A549 (cell line): ENCODE measurements around the gene CLCNKA. TPM values are rescaled to one million over a fixed set of nuclear protein-coding genes. Genes with fewer than 3 reads are reported as not detected.

Source experiments
- ATAC-seq, 2 experiments: fragments of 200-7000 bp in 1 of 2; fragments of >200 bp in 1 of 2; cut with Nextera tagmentation in 1 of 2; cut with Tn5 transposase in 1 of 2; 3 replicates each; pipeline versions ENCODE4 v1.8.0 to v1.9.1; 2018 to 2020; ENCODE audit warnings: mild to moderate bottlenecking in 1 of 2, moderate library complexity in 1 of 2
- CTCF ChIA-PET: fragments of 300-600 bp; sonication (Branson Sonifier 250); formaldehyde crosslinking; extraction: SDS; loops from one replicate; lab custom pipeline; 2021; ENCODE audit warnings: antibody characterized with exemption, inconsistent platforms; lab: Yijun Ruan, JAX
- POLR2A ChIA-PET: fragments of 350-600 bp; formaldehyde crosslinking; extraction: SDS; loops from one replicate; lab custom pipeline; 2021; ENCODE audit warnings: antibody characterized with exemption, inconsistent platforms; lab: Yijun Ruan, JAX
- DNase-seq, 2 experiments: peaks; one replicate each; pipeline versions ENCODE4 v3.0.0 to v3.0.0-alpha.2; 2011 to 2016; ENCODE audit warnings: low read depth in 1 of 2, low spot score in 1 of 2
- FAIRE-seq: peaks from 2 replicates; lab custom pipeline; 2011; peaks lifted over from hg19 to GRCh38; lab: Jason Lieb, UNC
- H3K27ac ChIP-seq, 2 experiments: fragments of >200 bp; sonication (Bioruptor Twin); formaldehyde crosslinking; 3 replicates each; pipeline ENCODE4 v1.5.1; 2016 to 2017
- H3K4me1 ChIP-seq: fragments of >200 bp; sonication (Bioruptor Twin); formaldehyde crosslinking; 3 replicates; pipeline ENCODE4 v1.6.1; 2016
- H3K4me2 ChIP-seq: fragments of >200 bp; sonication (Bioruptor Twin); formaldehyde crosslinking; 3 replicates; pipeline ENCODE4 v1.6.1; 2016
- H3K4me3 ChIP-seq: fragments of >200 bp; sonication (Bioruptor Twin); formaldehyde crosslinking; 3 replicates; pipeline ENCODE4 v1.5.1; 2016
- H3K9me3 ChIP-seq: fragments of >200 bp; sonication (Bioruptor Twin); formaldehyde crosslinking; 3 replicates; pipeline ENCODE4 v1.6.1; 2016
- ATOH8 ChIP-seq: fragments of 250-450 bp; sonication (Bioruptor Pico); IDR thresholded peaks from 2 replicates; pipeline ENCODE4 v1.5.0; 2020; ENCODE audit warnings: low read depth, mild to moderate bottlenecking, moderate library complexity
- CEBPB ChIP-seq, 2 experiments: fragments of >200 bp in 1 of 2; sonication (Bioruptor Twin) in 1 of 2; formaldehyde crosslinking in 1 of 2; IDR thresholded peaks; 2 replicates each; pipeline ENCODE4 v1.6.1; 2012 to 2016
- GATA3 ChIP-seq: IDR thresholded peaks from 2 replicates; pipeline ENCODE4 v1.6.1; 2012; ENCODE audit warnings: borderline replicate concordance
- HEYL ChIP-seq: fragments of 250-450 bp; sonication (Bioruptor Pico); IDR thresholded peaks from 2 replicates; pipeline ENCODE4 v1.8.0; 2021; ENCODE audit warnings: mild to moderate bottlenecking, moderate library complexity
- HOXB13 ChIP-seq: fragments of 250-450 bp; sonication (Bioruptor Pico); IDR thresholded peaks from 2 replicates; pipeline ENCODE4 v1.5.0; 2020; ENCODE audit warnings: low read depth, mild to moderate bottlenecking, moderate library complexity
- JUN ChIP-seq, 2 experiments: fragments of >200 bp; sonication (Bioruptor Twin); formaldehyde crosslinking; IDR thresholded peaks; 2 replicates in 1 of 2; 3 replicates in 1 of 2; pipeline ENCODE4 v1.6.1; 2016 to 2017
- KDM1A ChIP-seq: fragments of 200-600 bp; sonication (generic); IDR thresholded peaks from 2 replicates; pipeline ENCODE4 v1.6.1; 2016; ENCODE audit warnings: low read depth, mild to moderate bottlenecking
- MAZ ChIP-seq: fragments of 150-350 bp; IDR thresholded peaks from 2 replicates; pipeline ENCODE4 v1.6.1; 2014; ENCODE audit warnings: antibody characterized with exemption, low read depth, low read length, borderline replicate concordance
- NFE2L2 ChIP-seq: fragments of 150-350 bp; conservative IDR thresholded peaks from 2 replicates; pipeline ENCODE4 v1.6.1; 2014; ENCODE audit warnings: low read length
- POLR2A ChIP-seq: IDR thresholded peaks from 2 replicates; pipeline ENCODE4 v1.6.1; 2012; ENCODE audit warnings: mild to moderate bottlenecking, low read length
- RAD21 ChIP-seq, 2 experiments: fragments of >200 bp in 1 of 2; sonication (Bioruptor Twin) in 1 of 2; formaldehyde crosslinking in 1 of 2; IDR thresholded peaks in 1 of 2; conservative IDR thresholded peaks in 1 of 2; 2 replicates in 1 of 2; 3 replicates in 1 of 2; pipeline ENCODE4 v1.6.1; 2012 to 2018; ENCODE audit warnings: inconsistent platforms in 1 of 2
- TP53 ChIP-seq: fragments of 250-450 bp; sonication (Bioruptor Pico); IDR thresholded peaks from 2 replicates; pipeline ENCODE4 v1.5.0; 2021; ENCODE audit warnings: mild to moderate bottlenecking, moderate library complexity
- ZFP36 ChIP-seq: fragments of 450-650 bp; IDR thresholded peaks from 2 replicates; pipeline ENCODE4 v1.6.1; 2014; ENCODE audit warnings: borderline replicate concordance; ENCODE audit not compliant: partially characterized antibody
- ZNF302 ChIP-seq: fragments of 250-450 bp; sonication (Bioruptor Pico); IDR thresholded peaks from 2 replicates; pipeline ENCODE4 v1.9.0; 2021; ENCODE audit warnings: inconsistent platforms, mild to moderate bottlenecking, moderate library complexity
- WGBS: methylation state at CpG from one replicate; pipeline ENCODE4 v1.1.6; 2017; ENCODE audit errors: missing lambda C conversion rate; 5-methylcytosine and 5-hydroxymethylcytosine counted together
- polyA plus RNA-seq, 4 experiments: library from polyadenylated mRNA; depleted of rRNA in 3 of 4; stranded (reverse); fragments of >200 nt; fragmentation: RNase III in 1 of 4; extraction: RNeasy Plus Mini Kit Qiagen cat#74134 plus additional on column Dnase treatment in 1 of 4; gene quantifications; 2 replicates in 3 of 4; 3 replicates in 1 of 4; pipeline ENCODE4 v1.2.3, GENCODE V29; 2011 to 2017
- TF ChIP-seq, protein P1 (sequence below): fragments of 250-450 bp; sonication (Bioruptor Pico); IDR thresholded peaks from 2 replicates; pipeline ENCODE4 v1.5.0; 2021; ENCODE audit warnings: mild to moderate bottlenecking, moderate library complexity, borderline replicate concordance
- TF ChIP-seq, protein P2 (sequence below): IDR thresholded peaks from 2 replicates; pipeline ENCODE4 v1.6.1; 2012; ENCODE audit warnings: low read depth, borderline replicate concordance
- TF ChIP-seq, protein P3 (sequence below): fragments of 200-600 bp; sonication (generic); IDR thresholded peaks from 2 replicates; pipeline ENCODE4 v1.6.1; 2016; ENCODE audit warnings: antibody characterized with exemption, mild to moderate bottlenecking, moderate library complexity
- TF ChIP-seq, protein P4 (sequence below): IDR thresholded peaks from 2 replicates; pipeline ENCODE4 v1.6.1; 2012

The CLCNKA gene
- polyA plus RNA-seq, 2 of the 4 experiments (the other 2 are of a cell fraction): 0.06 TPM; not detected in 1

- TF ChIP-seq ATOH8: no peak
- TF ChIP-seq, protein P1, sequence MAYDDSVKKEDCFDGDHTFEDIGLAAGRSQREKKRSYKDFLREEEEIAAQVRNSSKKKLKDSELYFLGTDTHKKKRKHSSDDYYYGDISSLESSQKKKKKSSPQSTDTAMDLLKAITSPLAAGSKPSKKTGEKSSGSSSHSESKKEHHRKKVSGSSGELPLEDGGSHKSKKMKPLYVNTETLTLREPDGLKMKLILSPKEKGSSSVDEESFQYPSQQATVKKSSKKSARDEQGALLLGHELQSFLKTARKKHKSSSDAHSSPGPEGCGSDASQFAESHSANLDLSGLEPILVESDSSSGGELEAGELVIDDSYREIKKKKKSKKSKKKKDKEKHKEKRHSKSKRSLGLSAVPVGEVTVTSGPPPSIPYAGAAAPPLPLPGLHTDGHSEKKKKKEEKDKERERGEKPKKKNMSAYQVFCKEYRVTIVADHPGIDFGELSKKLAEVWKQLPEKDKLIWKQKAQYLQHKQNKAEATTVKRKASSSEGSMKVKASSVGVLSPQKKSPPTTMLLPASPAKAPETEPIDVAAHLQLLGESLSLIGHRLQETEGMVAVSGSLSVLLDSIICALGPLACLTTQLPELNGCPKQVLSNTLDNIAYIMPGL (CRISPR knock-in tag): no peak
- TF ChIP-seq ZNF302 (CRISPR knock-in tag): no peak
- TF ChIP-seq, all 56 proteins: peak for 0
- H3K27ac ChIP-seq: no peak overlapping the region
- no peak overlapping the region for H3K4me3 ChIP-seq
- H3K4me1 ChIP-seq: peaks cover 50% of the 10 kb centered on the region
- no peaks in the 10 kb centered on the region for H3K9me3 ChIP-seq
- H3K4me2 ChIP-seq: no peak overlapping the region
- ATAC-seq: no peak
- CTCF ChIA-PET: interaction anchor here (0.6 to 2.4 kb wide), 10 partner anchors 8 to 255 kb away, joined by 3 to 9 read pairs (median 3); no protein-coding TSS in a partner anchor
- FAIRE-seq: no peak
- POLR2A ChIA-PET: no interaction called here
- no peak for DNase-seq
- WGBS: 84% methylated on average over 6 of the region's 9 CpGs
These were observed 49.0 kb downstream of the CLCNKA start for GRCh38 chr1:16070640-16071355.

DNA sequence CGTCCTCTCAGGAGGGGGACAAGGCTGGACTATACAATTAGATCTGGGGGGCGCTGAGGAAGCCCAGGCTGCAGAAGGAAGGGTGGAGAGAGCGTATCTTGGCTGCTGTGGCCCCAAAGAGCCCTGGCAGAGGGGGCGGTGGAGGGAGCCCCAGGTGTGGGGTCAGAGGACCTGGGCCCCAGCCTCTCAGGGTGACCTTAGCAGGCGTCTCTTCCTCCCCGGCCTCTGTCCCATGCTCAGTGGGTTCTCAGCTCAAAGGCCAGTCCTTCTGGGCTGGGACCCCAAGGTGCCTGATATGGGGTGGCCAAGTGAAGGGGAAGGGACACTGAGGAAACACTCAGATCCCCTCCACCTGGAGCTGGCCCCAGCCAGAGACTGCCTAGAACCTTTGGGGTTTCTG, 49.8 kb downstream of the CLCNKA start:
- no peak for DNase-seq
- ATAC-seq: no peak
- POLR2A ChIA-PET: no interaction called here
- Histone ChIP-seq H3K4me3 (no peak overlapping the region), H3K4me1 (peaks cover 56% of the 10 kb centered on the region), H3K9me3 (no peaks in the 10 kb centered on the region), H3K27ac (no peak overlapping the region), H3K4me2 (no peak overlapping the region)
- CTCF ChIA-PET: interaction anchor here (1.1 to 12.5 kb wide), 8 partner anchors 11 to 186 kb away, joined by 3 to 222 read pairs (median 8); partner anchors contain the start of gene EPHA2
- FAIRE-seq: no peak
- WGBS: 90% methylated on average over 2 of the region's 6 CpGs
- TF ChIP-seq, protein P2, sequence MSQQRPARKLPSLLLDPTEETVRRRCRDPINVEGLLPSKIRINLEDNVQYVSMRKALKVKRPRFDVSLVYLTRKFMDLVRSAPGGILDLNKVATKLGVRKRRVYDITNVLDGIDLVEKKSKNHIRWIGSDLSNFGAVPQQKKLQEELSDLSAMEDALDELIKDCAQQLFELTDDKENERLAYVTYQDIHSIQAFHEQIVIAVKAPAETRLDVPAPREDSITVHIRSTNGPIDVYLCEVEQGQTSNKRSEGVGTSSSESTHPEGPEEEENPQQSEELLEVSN: no peak
- TF ChIP-seq KDM1A: no peak
- no peak for TF ChIP-seq NFE2L2
- TF ChIP-seq, protein P3, sequence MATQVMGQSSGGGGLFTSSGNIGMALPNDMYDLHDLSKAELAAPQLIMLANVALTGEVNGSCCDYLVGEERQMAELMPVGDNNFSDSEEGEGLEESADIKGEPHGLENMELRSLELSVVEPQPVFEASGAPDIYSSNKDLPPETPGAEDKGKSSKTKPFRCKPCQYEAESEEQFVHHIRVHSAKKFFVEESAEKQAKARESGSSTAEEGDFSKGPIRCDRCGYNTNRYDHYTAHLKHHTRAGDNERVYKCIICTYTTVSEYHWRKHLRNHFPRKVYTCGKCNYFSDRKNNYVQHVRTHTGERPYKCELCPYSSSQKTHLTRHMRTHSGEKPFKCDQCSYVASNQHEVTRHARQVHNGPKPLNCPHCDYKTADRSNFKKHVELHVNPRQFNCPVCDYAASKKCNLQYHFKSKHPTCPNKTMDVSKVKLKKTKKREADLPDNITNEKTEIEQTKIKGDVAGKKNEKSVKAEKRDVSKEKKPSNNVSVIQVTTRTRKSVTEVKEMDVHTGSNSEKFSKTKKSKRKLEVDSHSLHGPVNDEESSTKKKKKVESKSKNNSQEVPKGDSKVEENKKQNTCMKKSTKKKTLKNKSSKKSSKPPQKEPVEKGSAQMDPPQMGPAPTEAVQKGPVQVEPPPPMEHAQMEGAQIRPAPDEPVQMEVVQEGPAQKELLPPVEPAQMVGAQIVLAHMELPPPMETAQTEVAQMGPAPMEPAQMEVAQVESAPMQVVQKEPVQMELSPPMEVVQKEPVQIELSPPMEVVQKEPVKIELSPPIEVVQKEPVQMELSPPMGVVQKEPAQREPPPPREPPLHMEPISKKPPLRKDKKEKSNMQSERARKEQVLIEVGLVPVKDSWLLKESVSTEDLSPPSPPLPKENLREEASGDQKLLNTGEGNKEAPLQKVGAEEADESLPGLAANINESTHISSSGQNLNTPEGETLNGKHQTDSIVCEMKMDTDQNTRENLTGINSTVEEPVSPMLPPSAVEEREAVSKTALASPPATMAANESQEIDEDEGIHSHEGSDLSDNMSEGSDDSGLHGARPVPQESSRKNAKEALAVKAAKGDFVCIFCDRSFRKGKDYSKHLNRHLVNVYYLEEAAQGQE: no peak
- no peak for TF ChIP-seq ZFP36
- no peak for TF ChIP-seq TP53 (CRISPR knock-in tag)
- TF ChIP-seq JUN (IDR thresholded peaks at IDR 0.05): no peak
- no peak for TF ChIP-seq GATA3
- no peak for TF ChIP-seq HEYL (CRISPR knock-in tag)
- TF ChIP-seq RAD21 (conservative IDR thresholded peaks at IDR 0.05 in 1 of 2, IDR thresholded peaks at IDR 0.05 in 1 of 2): no peak
- TF ChIP-seq POLR2A: no peak
- TF ChIP-seq MAZ: no peak
- no peak for TF ChIP-seq CEBPB (IDR thresholded peaks at IDR 0.05)
- TF ChIP-seq HOXB13 (CRISPR knock-in tag): no peak
- TF ChIP-seq, protein P4, sequence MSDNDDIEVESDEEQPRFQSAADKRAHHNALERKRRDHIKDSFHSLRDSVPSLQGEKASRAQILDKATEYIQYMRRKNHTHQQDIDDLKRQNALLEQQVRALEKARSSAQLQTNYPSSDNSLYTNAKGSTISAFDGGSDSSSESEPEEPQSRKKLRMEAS: no peak
- TF ChIP-seq ATOH8: no peak
